Endothelial cell of umbilical vein (primary cell): ENCODE measurements around the gene TRAF7. TPM values are rescaled to one million over a fixed set of nuclear protein-coding genes. Genes with fewer than 3 reads are reported as not detected.

Experiments used
- BruUV-seq: library from RNA; stranded (reverse); fragments of 400-500 nt; replicated peaks from 2 replicates; lab custom pipeline; 2021; lab: Mats Ljungman, UMichigan
- CTCF ChIA-PET: fragments of 300-600, 350-600 bp; sonication (Branson Sonifier 250); formaldehyde crosslinking; loops from one replicate; lab custom pipeline; 2021; ENCODE audit warnings: antibody characterized with exemption, inconsistent platforms; lab: Charles Lee
- POLR2A ChIA-PET: fragments of 300-600, 350-600 bp; sonication (Branson Sonifier 250); formaldehyde crosslinking; loops from one replicate; lab custom pipeline; 2021; ENCODE audit warnings: antibody characterized with exemption, inconsistent platforms; lab: Charles Lee
- DNase-seq: peaks from one replicate; pipeline ENCODE4 v3.0.0-alpha.2; 2011; ENCODE audit warnings: low read depth, low spot score
- FAIRE-seq: peaks from 2 replicates; lab custom pipeline; 2011; peaks lifted over from hg19 to GRCh38; lab: Jason Lieb, UNC
- H2AFZ ChIP-seq: 2 replicates; pipeline ENCODE4 v1.6.0; 2012; ENCODE audit warnings: low read depth, low read length, control low read depth, inconsistent platforms
- H3K27ac ChIP-seq: 2 replicates; pipeline ENCODE4 v1.5.1; 2011; ENCODE audit warnings: low read depth, mild to moderate bottlenecking, control low read depth, low read length, moderate library complexity; ENCODE audit not compliant: insufficient read depth
- H3K27me3 ChIP-seq, 2 experiments: 2 replicates each; pipeline versions ENCODE4 v1.6.0 to v1.6.1; 2011; ENCODE audit warnings: low read length in 2 of 2, mixed read lengths in 1 of 2; ENCODE audit not compliant: control insufficient read depth in 2 of 2, insufficient read depth in 2 of 2
- H3K36me3 ChIP-seq, 2 experiments: 2 replicates in 1 of 2; 3 replicates in 1 of 2; pipeline ENCODE4 v1.5.1; 2011; ENCODE audit warnings: low read length in 2 of 2, mild to moderate bottlenecking in 1 of 2, moderate library complexity in 1 of 2; ENCODE audit not compliant: control insufficient read depth in 2 of 2, insufficient read depth in 2 of 2; ENCODE audit errors: extremely low read depth in 1 of 2
- H3K4me1 ChIP-seq: 3 replicates; pipeline ENCODE4 v1.5.1; 2011; ENCODE audit warnings: mild to moderate bottlenecking, low read length; ENCODE audit not compliant: control insufficient read depth, insufficient read depth; ENCODE audit errors: extremely low read depth
- H3K4me2 ChIP-seq: 2 replicates; pipeline ENCODE4 v1.6.1; 2011; ENCODE audit warnings: low read length, control low read depth, mixed read lengths; ENCODE audit not compliant: insufficient read depth
- H3K4me3 ChIP-seq, 3 experiments: fragments of 200-600 bp in 1 of 3; sonication (generic), shearing (Covaris generic) in 1 of 3; replicated peaks in 1 of 3; 2 replicates each; pipeline ENCODE4 v1.5.1; 2011 to 2016; ENCODE audit warnings: control low read depth in 3 of 3, low read length in 3 of 3, mild to moderate bottlenecking in 2 of 3, inconsistent platforms in 1 of 3, low read depth in 1 of 3, moderate library complexity in 1 of 3; ENCODE audit not compliant: insufficient read depth in 1 of 3
- H3K79me2 ChIP-seq: 2 replicates; pipeline ENCODE4 v1.6.0; 2012; ENCODE audit warnings: low read length, inconsistent platforms; ENCODE audit not compliant: control insufficient read depth, insufficient read depth
- H3K9ac ChIP-seq: replicated peaks from 2 replicates; pipeline ENCODE3; 2011; ENCODE audit warnings: low read length, control low read depth; ENCODE audit not compliant: insufficient read depth; ENCODE audit errors: extremely low read depth
- H3K9me1 ChIP-seq: replicated peaks from 3 replicates; pipeline ENCODE4 v1.6.0; 2011; ENCODE audit warnings: mild to moderate bottlenecking, low read length; ENCODE audit not compliant: control insufficient read depth, insufficient read depth; ENCODE audit errors: extremely low read depth
- H3K9me3 ChIP-seq: replicated peaks from 2 replicates; pipeline ENCODE4 v1.5.1; 2012; ENCODE audit warnings: low read length, inconsistent platforms; ENCODE audit not compliant: control insufficient read depth, insufficient read depth
- H4K20me1 ChIP-seq: replicated peaks from 2 replicates; pipeline ENCODE3; 2011; ENCODE audit warnings: mild to moderate bottlenecking, low read length; ENCODE audit not compliant: control insufficient read depth, insufficient read depth; ENCODE audit errors: extremely low read depth
- CTCF ChIP-seq, 2 donors: IDR thresholded peaks; 1 replicate in 1 of 2; 2 replicates in 1 of 2; pipeline ENCODE4 v1.5.1; 2011; ENCODE audit warnings: low read length in 2 of 2, mild to moderate bottlenecking in 2 of 2, moderate library complexity in 2 of 2, control low read depth in 1 of 2, inconsistent platforms in 1 of 2, low read depth in 1 of 2; ENCODE audit not compliant: insufficient read depth in 1 of 2; ENCODE audit errors: extremely low read depth in 1 of 2
- EZH2 ChIP-seq: IDR thresholded peaks from 2 replicates; pipeline ENCODE4 v1.6.1; 2012; ENCODE audit warnings: borderline replicate concordance, low read depth, mild to moderate bottlenecking, moderate library complexity, low read length, inconsistent platforms; ENCODE audit not compliant: severe bottlenecking
- FOS ChIP-seq: IDR thresholded peaks from 2 replicates; pipeline ENCODE4 v1.6.1; 2011; ENCODE audit warnings: mild to moderate bottlenecking, low read length, moderate library complexity, borderline replicate concordance; ENCODE audit not compliant: insufficient read depth
- GATA2 ChIP-seq: IDR thresholded peaks from 2 replicates; pipeline ENCODE4 v1.7.0; 2011; ENCODE audit warnings: low read depth, mild to moderate bottlenecking, moderate library complexity, mixed read lengths, low read length; ENCODE audit not compliant: insufficient read length, insufficient read depth
- JUN ChIP-seq: IDR thresholded peaks from 2 replicates; pipeline ENCODE4 v1.6.1; 2011; ENCODE audit warnings: borderline replicate concordance, low read depth; ENCODE audit not compliant: insufficient read length, insufficient read depth
- MYC ChIP-seq: IDR thresholded peaks from one replicate; pipeline ENCODE4 v1.6.1; 2011; ENCODE audit warnings: mild to moderate bottlenecking, low read depth, low read length
- POLR2A ChIP-seq: IDR thresholded peaks from 2 replicates; pipeline ENCODE4 v1.6.1; 2012; ENCODE audit warnings: low read depth, mild to moderate bottlenecking, control low read depth, low read length
- POLR2AphosphoS5 ChIP-seq: IDR thresholded peaks from 2 replicates; pipeline ENCODE4 v1.6.1; 2012; ENCODE audit warnings: low read depth, mild to moderate bottlenecking, control low read depth, low read length, moderate library complexity; ENCODE audit not compliant: insufficient read depth
- dilution Hi-C: fragments of 300-500 bp; cut with MboI; formaldehyde crosslinking; loops from one replicate; pipeline ENCODE4 v1.15.0; 2019; ENCODE audit warnings: low sequenced_read_pairs; ENCODE audit not compliant: extremely low pct_ligation_motif_present
- intact Hi-C: fragments of 100-400 bp; cut with micrococcal nuclease; formaldehyde crosslinking; loops from one replicate; pipeline ENCODE4 v1.10.0; 2022
- polyA plus RNA-seq, 4 experiments: library from polyadenylated mRNA; depleted of rRNA in 3 of 4; stranded (reverse) in 3 of 4; unstranded in 1 of 4; fragments of >200 nt; gene quantifications; 2 replicates each; pipeline versions ENCODE4 v1.2.1 to v1.2.3, GENCODE V29; 2011 to 2012; ENCODE audit warnings: missing spikeins in 1 of 4
- total RNA-seq: library from RNA; stranded (reverse); gene quantifications from 2 replicates; pipeline ENCODE4 v1.2.3, GENCODE V29; 2021
- TF ChIP-seq, protein P1 (sequence below): IDR thresholded peaks from 2 replicates; pipeline ENCODE4 v1.6.1; 2011; ENCODE audit not compliant: insufficient read depth, insufficient read length

Gene TRAF7
- total and polyA plus RNA-seq, 2 donors (not counting 3 experiments of a cell fraction or from before 2014, with no cell fraction given), result 141 to 175 TPM

DNA sequence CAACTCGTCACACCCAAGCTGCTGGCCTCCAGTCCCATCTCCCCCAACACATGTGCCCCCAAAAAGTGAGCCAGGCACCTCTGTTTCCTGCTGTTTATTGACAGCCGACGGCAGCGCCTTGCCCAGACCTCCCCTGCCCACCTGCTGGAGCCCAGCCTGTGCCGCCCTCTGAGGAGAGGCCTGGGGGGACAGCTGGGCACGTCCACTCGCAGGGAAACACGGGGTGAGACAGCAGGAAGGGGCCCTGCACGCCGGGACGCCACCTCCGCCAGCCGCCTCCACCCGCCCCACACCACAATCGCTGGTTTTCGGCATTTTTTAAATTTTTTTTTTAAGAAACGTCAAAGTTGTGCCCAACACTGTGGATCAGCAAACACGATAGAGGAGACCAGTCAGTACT, 21.5 kb downstream of the TRAF7 start:
- no peak overlapping the region for H3K4me2 ChIP-seq
- H3K4me1 ChIP-seq, result peaks cover 2% of the 10 kb centered on the region
- peaks cover 16% of the 10 kb centered on the region for H3K79me2 ChIP-seq
- no peak overlapping the region for H3K27ac ChIP-seq
- no peaks in the 10 kb centered on the region for H3K9me3 ChIP-seq
- dilution Hi-C loops (no loop called here), intact Hi-C loops (no loop called here)
- no peaks in the 10 kb centered on the region for H3K9me1 ChIP-seq
- DNase-seq, result no peak
- H3K36me3 ChIP-seq, result peaks cover 18 to 41% of the 10 kb centered on the region in 2 experiments
- H3K9ac ChIP-seq, result no peak overlapping the region
- TF ChIP-seq CTCF (IDR thresholded peaks at IDR 0.05; ENCODE audit: extremely low read depth in 1 of 2, insufficient read depth in 1 of 2, low read depth in 1 of 2, low read length in 2 of 2) (no peak), POLR2A (no peak)
- no peak overlapping the region for H2AFZ ChIP-seq
- no peak overlapping the region for H3K4me3 ChIP-seq
- BruUV-seq, result no TSS peak
- FAIRE-seq, result no peak
- no peaks in the 10 kb centered on the region for H4K20me1 ChIP-seq
- ChIA-PET CTCF (no interaction called here), POLR2A (interaction anchor here (1.1 kb wide), 1 partner anchor 22 kb away, joined by 3 read pairs; the partner anchor contains the start of gene TRAF7)
- H3K27me3 ChIP-seq, result no peaks in the 10 kb centered on the region

- DNase-seq (no peak), FAIRE-seq (no peak)
- ChIA-PET POLR2A (interaction anchor here (1.1 kb wide), 1 partner anchor 22 kb away, joined by 3 read pairs; the partner anchor contains the start of gene TRAF7), CTCF (no interaction called here)
- Histone ChIP-seq H3K9me1 (no peaks in the 10 kb centered on the region), H4K20me1 (no peaks in the 10 kb centered on the region), H3K4me2 (no peak overlapping the region), H3K4me3 (no peak overlapping the region), H3K27ac (no peak overlapping the region), H3K79me2 (peaks cover 12% of the 10 kb centered on the region), H3K9ac (no peak overlapping the region), H3K36me3 (peaks cover 16 to 40% of the 10 kb centered on the region in 2 experiments), H2AFZ (no peak overlapping the region), H3K4me1 (no peaks in the 10 kb centered on the region), H3K27me3 (no peaks in the 10 kb centered on the region), H3K9me3 (no peaks in the 10 kb centered on the region)
- intact Hi-C loops (no loop called here), dilution Hi-C loops (no loop called here)
- TF ChIP-seq JUN (no peak), FOS (no peak), CTCF (IDR thresholded peaks at IDR 0.05; ENCODE audit: extremely low read depth in 1 of 2, insufficient read depth in 1 of 2, low read depth in 1 of 2, low read length in 2 of 2) (no peak), EZH2 (no peak), GATA2 (no peak), MYC (no peak), POLR2AphosphoS5 (no peak), POLR2A (no peak)
- TF ChIP-seq, protein P1, sequence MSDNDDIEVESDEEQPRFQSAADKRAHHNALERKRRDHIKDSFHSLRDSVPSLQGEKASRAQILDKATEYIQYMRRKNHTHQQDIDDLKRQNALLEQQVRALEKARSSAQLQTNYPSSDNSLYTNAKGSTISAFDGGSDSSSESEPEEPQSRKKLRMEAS, result no peak
- TSS peak; percentile 54 for BruUV-seq
Observed at GRCh38 chr16:2177561-2177960, 22.0 kb downstream of the TRAF7 start.
